HepG2 (cell line): ENCODE results near the gene IGDCC3. TPM values are rescaled to one million over a fixed set of nuclear protein-coding genes. Genes with fewer than 3 reads are reported as not detected.

ENCODE experiments used
- CENPBD1 ChIP-seq: sonication (generic); formaldehyde crosslinking; IDR thresholded peaks from 2 replicates; pipeline ENCODE4 v1.8.0; 2022; ENCODE audit warnings: missing genetic modification reagents, low read depth, mild to moderate bottlenecking, borderline replicate concordance
- CREBL2 ChIP-seq: sonication (generic); formaldehyde crosslinking; IDR thresholded peaks from 2 replicates; pipeline ENCODE4 v1.8.1; 2023; ENCODE audit warnings: missing genetic modification reagents, mild to moderate bottlenecking, borderline replicate concordance
- EHMT2 ChIP-seq: fragments of 200-600 bp; sonication (generic); IDR thresholded peaks from 2 replicates; pipeline ENCODE4 v1.7.0; 2017; ENCODE audit warnings: antibody characterized with exemption, low read depth, low read length, borderline replicate concordance
- HNRNPUL1 ChIP-seq: fragments of 200-400 bp; formaldehyde crosslinking; IDR thresholded peaks from 2 replicates; pipeline ENCODE4 v1.6.1; 2017; ENCODE audit warnings: low read depth, mild to moderate bottlenecking, low read length, moderate library complexity
- IRF9 ChIP-seq: sonication (generic); formaldehyde crosslinking; IDR thresholded peaks from 2 replicates; pipeline ENCODE4 v1.8.0; 2022; ENCODE audit warnings: missing genetic modification reagents, mild to moderate bottlenecking, borderline replicate concordance
- KLF6 ChIP-seq: IDR thresholded peaks from 2 replicates; pipeline ENCODE4 v1.8.0; 2016; ENCODE audit warnings: missing biosample characterization, missing genetic modification reagents
- MIER2 ChIP-seq: IDR thresholded peaks from 2 replicates; pipeline ENCODE4 v1.6.1; 2016; ENCODE audit warnings: missing biosample characterization, missing genetic modification reagents
- PCBP1 ChIP-seq: fragments of 200-400 bp; formaldehyde crosslinking; IDR thresholded peaks from 2 replicates; pipeline ENCODE4 v1.6.1; 2017; ENCODE audit warnings: mild to moderate bottlenecking, low read depth, low read length, borderline replicate concordance
- POLR2G ChIP-seq: fragments of 200-400 bp; formaldehyde crosslinking; IDR thresholded peaks from 2 replicates; pipeline ENCODE4 v1.6.1; 2018; ENCODE audit warnings: mild to moderate bottlenecking, low read depth, low read length, moderate library complexity
- RORA ChIP-seq: sonication (generic); formaldehyde crosslinking; IDR thresholded peaks from 2 replicates; pipeline ENCODE4 v1.5.0; 2020; ENCODE audit warnings: mild to moderate bottlenecking, missing genetic modification reagents, moderate library complexity
- TBX2 ChIP-seq: sonication (generic); formaldehyde crosslinking; IDR thresholded peaks from 2 replicates; pipeline ENCODE4 v1.5.0; 2020; ENCODE audit warnings: missing genetic modification reagents, mild to moderate bottlenecking, borderline replicate concordance
- ZBTB33 ChIP-seq: sonication (generic); formaldehyde crosslinking; IDR thresholded peaks from 2 replicates; pipeline ENCODE4 v1.4.0; 2020; ENCODE audit warnings: missing genetic modification reagents
- ZBTB7A ChIP-seq: sonication (generic); formaldehyde crosslinking; IDR thresholded peaks from 2 replicates; pipeline ENCODE4 v1.8.0; 2022; ENCODE audit warnings: mild to moderate bottlenecking, missing genetic modification reagents
- ZNF354B ChIP-seq: sonication (generic); formaldehyde crosslinking; IDR thresholded peaks from 2 replicates; pipeline ENCODE4 v1.8.0; 2022; ENCODE audit warnings: mild to moderate bottlenecking, missing genetic modification reagents
- ZNF530 ChIP-seq: sonication (generic); formaldehyde crosslinking; IDR thresholded peaks from 2 replicates; pipeline ENCODE4 v1.5.0; 2020; ENCODE audit warnings: low read depth, mild to moderate bottlenecking, missing genetic modification reagents
- ZSCAN30 ChIP-seq: sonication (generic); formaldehyde crosslinking; IDR thresholded peaks from 2 replicates; pipeline ENCODE4 v1.5.0; 2020; ENCODE audit warnings: mild to moderate bottlenecking, missing genetic modification reagents
- ZSCAN9 ChIP-seq: IDR thresholded peaks from 2 replicates; pipeline ENCODE4 v1.6.1; 2016; ENCODE audit warnings: borderline replicate concordance
- polyA plus RNA-seq, 8 experiments: library from polyadenylated mRNA; depleted of rRNA in 3 of 8; stranded (reverse) in 7 of 8; unstranded in 1 of 8; fragments of >200 nt; fragmentation: Illumina TruSeq in 4 of 8; extraction: Trizol in 4 of 8; gene quantifications; 2 replicates each; pipeline versions ENCODE4 v1.2.1 to v1.2.3, GENCODE V29; 2011 to 2016; ENCODE audit warnings: low read depth in 4 of 8, missing spikeins in 1 of 8, mixed read lengths in 1 of 8; ENCODE audit not compliant: insufficient read depth in 1 of 8
- total RNA-seq, 5 experiments: library from RNA; depleted of rRNA; stranded (reverse); fragments of >200 nt; fragmentation: Illumina TruSeq; extraction: Trizol; gene quantifications; 2 replicates each; pipeline ENCODE4 v1.2.3, GENCODE V29; 2016; ENCODE audit warnings: low read depth in 1 of 5

IGDCC3 gene
- total and polyA plus RNA-seq, 2 of the 13 experiments (the other 11 are each of a cell fraction or from before 2014, with no cell fraction given) = 30.1 to 51.8 TPM

- TF ChIP-seq MIER2 (CRISPR knock-in tag) (no peak), CREBL2 (CRISPR knock-in tag) (no peak), ZBTB33 (CRISPR knock-in tag) (no peak), KLF6 (no peak), ZBTB7A (CRISPR knock-in tag) (peak; percentile 49; the same call in 1 of the 2 replicates), TBX2 (CRISPR knock-in tag) (peak; percentile 35; the same call in 1 of the 2 replicates), EHMT2 (no peak), ZSCAN30 (CRISPR knock-in tag) (no peak), ZSCAN9 (CRISPR knock-in tag) (0 out of 2 replicates have a peak, but pooled peaks have one; percentile 21), POLR2G (peak; percentile 69; the same call in 1 of the 2 replicates), CENPBD1 (CRISPR knock-in tag) (no peak), ZNF530 (CRISPR knock-in tag) (no peak), IRF9 (no peak), ZNF354B (CRISPR knock-in tag) (no peak), RORA (CRISPR knock-in tag) (no peak), PCBP1 (no peak), HNRNPUL1 (no peak)
Measured at GRCh38 chr15:65377976-65378366, at the start of gene IGDCC3 (continued).
